Endodermal cell (in vitro differentiated cells): ENCODE data around the gene PDE4D. TPM values are rescaled to one million over a fixed set of nuclear protein-coding genes. Genes with fewer than 3 reads are reported as not detected.

Source experiments
- DNase-seq: peaks from one replicate; pipeline ENCODE4 v3.0.0-alpha.2; 2017
- H3K27ac ChIP-seq: 2 replicates; pipeline ENCODE4 v1.5.1; 2013; ENCODE audit warnings: mild to moderate bottlenecking, low read depth, low read length, moderate library complexity
- H3K27me3 ChIP-seq: 2 replicates; pipeline ENCODE4 v1.6.1; 2013; ENCODE audit warnings: mild to moderate bottlenecking, low read length, moderate library complexity; ENCODE audit not compliant: insufficient read depth, control insufficient read depth, poor library complexity, severe bottlenecking
- H3K36me3 ChIP-seq: 2 replicates; pipeline ENCODE4 v1.7.0; 2013; ENCODE audit warnings: mild to moderate bottlenecking, low read length, moderate library complexity; ENCODE audit not compliant: control insufficient read depth, insufficient read depth
- H3K4me1 ChIP-seq: one replicate; pipeline ENCODE4 v1.7.0; 2013; ENCODE audit warnings: low read length; ENCODE audit not compliant: control insufficient read depth, insufficient read depth
- H3K4me3 ChIP-seq: 2 replicates; pipeline ENCODE4 v1.5.1; 2013; ENCODE audit warnings: mild to moderate bottlenecking, low read length, moderate library complexity
- H3K9ac ChIP-seq: 2 replicates; pipeline ENCODE4 v1.6.1; 2013; ENCODE audit warnings: mild to moderate bottlenecking, low read length, moderate library complexity; ENCODE audit not compliant: poor library complexity, severe bottlenecking; ENCODE audit errors: extremely low read depth
- H3K9me3 ChIP-seq: 2 replicates; pipeline ENCODE4 v1.6.1; 2013; ENCODE audit warnings: mild to moderate bottlenecking, low read length, moderate library complexity; ENCODE audit not compliant: control insufficient read depth
- H3K27ac Mint-ChIP-seq: 2 replicates; pipeline ENCODE4 v1.8.0; 2020; ENCODE audit warnings: mixed read lengths
- H3K27me3 Mint-ChIP-seq: 2 replicates; pipeline ENCODE4 v1.8.0; 2021; ENCODE audit warnings: mild to moderate bottlenecking, mixed read lengths; ENCODE audit not compliant: insufficient read depth
- H3K36me3 Mint-ChIP-seq: 2 replicates; pipeline ENCODE4 v1.8.0; 2020; ENCODE audit warnings: low read depth, mixed read lengths
- H3K4me1 Mint-ChIP-seq: 2 replicates; pipeline ENCODE4 v1.8.0; 2020; ENCODE audit warnings: mixed read lengths
- H3K4me3 Mint-ChIP-seq: 2 replicates; pipeline ENCODE4 v1.8.0; 2020; ENCODE audit warnings: mild to moderate bottlenecking, moderate library complexity, mixed read lengths
- H3K9me3 Mint-ChIP-seq: 2 replicates; pipeline ENCODE4 v1.8.0; 2020; ENCODE audit warnings: mild to moderate bottlenecking, mixed read lengths
- CTCF ChIP-seq: fragments of 200-600 bp; sonication (generic); conservative IDR thresholded peaks from 2 replicates; pipeline ENCODE4 v1.5.0; 2021; ENCODE audit warnings: antibody characterized with exemption, mild to moderate bottlenecking
- WGBS, 2 experiments: methylation state at CpG; one replicate each; pipeline versions ENCODE4 v1.1.5 to v1.1.7; 2013; ENCODE audit warnings: missing lambda C conversion rate in 2 of 2, mixed read lengths in 1 of 2; ENCODE audit not compliant: insufficient coverage in 1 of 2, insufficient read length in 1 of 2; 5-methylcytosine and 5-hydroxymethylcytosine counted together
- total RNA-seq, 2 donors: library from RNA; stranded (reverse); fragmentation: NEBNext Ultra II Directional in 1 of 2; extraction: Animal tissue kit (Norgen Biotek cat#: 25700) in 1 of 2; gene quantifications; 2 replicates in 1 of 2; 3 replicates in 1 of 2; pipeline ENCODE4 v1.2.1, GENCODE V29; 2021

The PDE4D gene
- total RNA-seq, 2 donors from 2014 or later, result 9.2 to 11.4 TPM

DNA sequence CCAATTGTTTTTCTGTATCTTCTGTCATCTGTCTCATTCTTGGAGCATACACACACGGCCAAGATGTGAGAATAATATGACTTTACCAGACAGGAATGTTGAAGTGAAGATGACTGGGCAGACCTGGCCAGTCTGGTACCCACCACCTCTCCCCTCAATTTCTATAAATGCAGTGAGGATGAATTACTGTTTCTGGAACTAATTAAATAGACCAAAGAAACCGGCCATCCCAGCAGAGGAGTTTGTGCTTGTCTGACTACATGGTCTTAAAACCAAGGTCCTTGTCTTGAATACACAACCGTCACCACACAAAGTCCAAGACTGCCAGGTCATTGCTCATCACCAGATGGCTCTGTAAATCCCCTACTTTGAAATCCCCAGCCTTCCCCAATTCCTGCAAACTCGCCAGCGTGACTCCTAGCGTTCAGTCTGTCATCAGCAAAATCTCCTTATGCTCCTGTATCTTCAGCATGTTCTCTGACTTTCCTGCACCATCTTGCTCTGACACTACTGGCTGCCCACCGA is 147.2 kb downstream of the PDE4D start:
- DNase-seq, result no peak
- no peak overlapping the region for H3K27ac Mint-ChIP-seq
- H3K27ac ChIP-seq, result no peak overlapping the region
- H3K9ac ChIP-seq, result no peak overlapping the region
- H3K4me3 ChIP-seq, result no peak overlapping the region
- no peaks in the 10 kb centered on the region for H3K9me3 ChIP-seq
- no peaks in the 10 kb centered on the region for H3K4me1 ChIP-seq
- no peak for TF ChIP-seq CTCF
- H3K27me3 ChIP-seq, result no peaks in the 10 kb centered on the region
- no peaks in the 10 kb centered on the region for H3K4me1 Mint-ChIP-seq
- H3K36me3 ChIP-seq, result no peaks in the 10 kb centered on the region
- H3K36me3 Mint-ChIP-seq, result no peaks in the 10 kb centered on the region
- H3K4me3 Mint-ChIP-seq, result no peak overlapping the region
- H3K9me3 Mint-ChIP-seq, result no peaks in the 10 kb centered on the region
- WGBS, 2 experiments, result 92 to 98% methylated on average over 6 to 7 of the region's 7 CpGs
- H3K27me3 Mint-ChIP-seq, result no peaks in the 10 kb centered on the region

DNA sequence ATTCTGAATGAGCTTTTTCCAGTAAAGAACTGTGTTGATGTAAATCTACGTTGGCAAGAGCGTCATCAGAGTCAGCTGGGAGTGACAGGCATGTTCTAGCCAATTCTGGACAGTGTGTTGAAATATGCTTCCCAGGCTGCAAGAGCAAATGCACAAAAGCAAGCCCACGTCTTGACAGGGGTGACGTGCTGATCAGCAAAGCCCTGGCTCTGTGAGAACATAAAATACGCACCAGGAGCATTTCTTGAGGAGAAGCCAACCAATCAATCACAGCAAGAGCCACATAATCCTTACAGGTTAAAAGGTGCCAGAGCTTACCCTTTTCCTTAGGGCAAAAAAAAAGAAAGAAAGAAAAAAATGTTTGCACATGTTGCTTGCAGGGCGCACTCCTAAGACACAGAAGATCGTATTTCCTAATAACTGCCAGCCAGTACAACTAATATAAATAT is 148.1 kb downstream of the PDE4D start:
- Mint-ChIP-seq H3K27me3 (no peaks in the 10 kb centered on the region), H3K9me3 (no peaks in the 10 kb centered on the region), H3K36me3 (no peaks in the 10 kb centered on the region), H3K4me1 (no peaks in the 10 kb centered on the region), H3K4me3 (no peak overlapping the region), H3K27ac (no peak overlapping the region)
- Histone ChIP-seq H3K27ac (no peak overlapping the region), H3K4me1 (no peaks in the 10 kb centered on the region), H3K9me3 (no peaks in the 10 kb centered on the region), H3K36me3 (no peaks in the 10 kb centered on the region), H3K27me3 (no peaks in the 10 kb centered on the region), H3K9ac (no peak overlapping the region), H3K4me3 (no peak overlapping the region)
- TF ChIP-seq CTCF, result no peak
- WGBS, 2 experiments, result 75 to 92% methylated on average over 4 to 7 of the region's 7 CpGs
- no peak for DNase-seq

DNA sequence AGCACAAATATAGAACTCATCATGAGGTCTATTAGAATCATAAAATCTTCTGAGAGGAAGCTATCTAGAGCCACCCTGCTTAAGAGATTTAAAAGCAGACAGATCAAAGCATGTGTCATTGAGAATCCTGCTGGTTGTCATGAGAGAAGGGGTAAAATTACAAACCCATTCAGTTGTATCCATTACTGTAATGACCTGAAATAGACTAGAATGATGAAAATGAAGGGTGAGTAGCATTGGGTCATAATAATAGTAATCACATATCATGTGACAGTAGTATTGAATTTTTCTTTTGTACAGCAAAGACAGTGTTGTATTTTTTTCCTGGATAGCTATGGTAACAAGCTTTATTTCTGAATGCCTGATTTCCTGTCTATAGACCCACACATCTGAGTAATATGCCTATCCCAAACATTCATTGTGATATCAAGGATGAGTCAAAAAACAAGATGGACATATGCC is 149.0 kb downstream of the PDE4D start:
- H3K4me1 ChIP-seq, result no peaks in the 10 kb centered on the region
- DNase-seq, result no peak
- Mint-ChIP-seq H3K4me1 (no peaks in the 10 kb centered on the region), H3K9me3 (no peaks in the 10 kb centered on the region), H3K27me3 (no peaks in the 10 kb centered on the region), H3K27ac (no peak overlapping the region), H3K36me3 (no peaks in the 10 kb centered on the region), H3K4me3 (no peak overlapping the region)
- no peaks in the 10 kb centered on the region for H3K27me3 ChIP-seq
- H3K9me3 ChIP-seq, result no peaks in the 10 kb centered on the region
- H3K27ac ChIP-seq, result no peak overlapping the region
- TF ChIP-seq CTCF, result no peak
- H3K4me3 ChIP-seq, result no peak overlapping the region
- no peak overlapping the region for H3K9ac ChIP-seq
- no peaks in the 10 kb centered on the region for H3K36me3 ChIP-seq
